ENCODE measurements around the gene VTI1A. TPM values are rescaled to one million over a fixed set of nuclear protein-coding genes. Genes with fewer than 3 reads are reported as not detected.
"Not testable (repeated sequence)": the region's sequence is repeated elsewhere in the genome, so short reads cannot be mapped to it uniquely, and the experiment has no call there.

VTI1A gene
- total and polyA plus RNA-seq, 2 experiments from 2014 or later: 20.4 to 39.8 TPM

GRCh38 chr10:112724404-112724991, 277.5 kb downstream of the VTI1A start:
- no peaks in the 10 kb centered on the region for H3K27me3 ChIP-seq
- H3K4me3 ChIP-seq: no peak overlapping the region
- H3K36me3 ChIP-seq (replicated peaks; ENCODE audit: insufficient read depth, low read depth): no peaks in the 10 kb centered on the region
- H2AFZ ChIP-seq: no peak overlapping the region
- H4K20me1 ChIP-seq (ENCODE audit: insufficient read depth, poor library complexity, severe bottlenecking): no peaks in the 10 kb centered on the region
- 38% methylated on average over 2 of the region's 2 CpGs for WGBS (ENCODE audit: low lambda C conversion rate, missing lambda C conversion rate)
- no peak overlapping the region for H3K4me2 ChIP-seq
- no peak for DNase-seq (ENCODE audit: low spot score)
- peak overlapping the region; percentile 11 for H3K27ac ChIP-seq
- no peaks in the 10 kb centered on the region for H3K79me2 ChIP-seq
- no peaks in the 10 kb centered on the region for H3K9me3 ChIP-seq (ENCODE audit: low read depth)
- no peaks in the 10 kb centered on the region for H3K9me2 ChIP-seq (replicated peaks; ENCODE audit: insufficient read depth)
- no peak for TF ChIP-seq EZH2 (IDR thresholded peaks at IDR 0.05; ENCODE audit: borderline replicate concordance)
- no peak for TF ChIP-seq CTCF (IDR thresholded peaks at IDR 0.05; ENCODE audit: poor library complexity)
- TF ChIP-seq EZH2phosphoT487 (IDR thresholded peaks at IDR 0.05; ENCODE audit: low read depth, severe bottlenecking, unreplicated experiment): no peak
- H3K4me1 ChIP-seq (ENCODE audit: insufficient read depth): peaks cover 39% of the 10 kb centered on the region

- H3K4me1 ChIP-seq (ENCODE audit: insufficient read depth): peaks cover 56% of the 10 kb centered on the region
- DNase-seq (ENCODE audit: low spot score): no peak
- H2AFZ ChIP-seq: no peak overlapping the region
- 51% methylated on average over 3 of the region's 3 CpGs for WGBS (ENCODE audit: low lambda C conversion rate, missing lambda C conversion rate)
- H3K9me2 ChIP-seq (replicated peaks; ENCODE audit: insufficient read depth): no peaks in the 10 kb centered on the region
- TF ChIP-seq CTCF (IDR thresholded peaks at IDR 0.05; ENCODE audit: poor library complexity): no peak
- no peak for TF ChIP-seq EZH2phosphoT487 (IDR thresholded peaks at IDR 0.05; ENCODE audit: low read depth, severe bottlenecking, unreplicated experiment)
- TF ChIP-seq EZH2 (IDR thresholded peaks at IDR 0.05; ENCODE audit: borderline replicate concordance): no peak
- H3K36me3 ChIP-seq (replicated peaks; ENCODE audit: insufficient read depth, low read depth): no peaks in the 10 kb centered on the region
- peak overlapping the region; percentile 59 for H3K4me2 ChIP-seq
- peak overlapping the region; percentile 88 for H3K27ac ChIP-seq
- H3K27me3 ChIP-seq: no peaks in the 10 kb centered on the region
- no peak overlapping the region for H3K4me3 ChIP-seq
- H3K9me3 ChIP-seq (ENCODE audit: low read depth): no peaks in the 10 kb centered on the region
- no peaks in the 10 kb centered on the region for H3K79me2 ChIP-seq
- H4K20me1 ChIP-seq (ENCODE audit: insufficient read depth, poor library complexity, severe bottlenecking): no peaks in the 10 kb centered on the region
Observed at GRCh38 chr10:112728118-112728883, 281.3 kb downstream of the VTI1A start.

- H3K27ac ChIP-seq: peak overlapping the region; percentile 88
- no peaks in the 10 kb centered on the region for H3K9me3 ChIP-seq (ENCODE audit: low read depth)
- H4K20me1 ChIP-seq (ENCODE audit: insufficient read depth, poor library complexity, severe bottlenecking): no peaks in the 10 kb centered on the region
- H2AFZ ChIP-seq: no peak overlapping the region
- no peaks in the 10 kb centered on the region for H3K36me3 ChIP-seq (replicated peaks; ENCODE audit: insufficient read depth, low read depth)
- H3K27me3 ChIP-seq: no peaks in the 10 kb centered on the region
- TF ChIP-seq EZH2phosphoT487 (IDR thresholded peaks at IDR 0.05; ENCODE audit: low read depth, severe bottlenecking, unreplicated experiment) (no peak), CTCF (IDR thresholded peaks at IDR 0.05; ENCODE audit: poor library complexity) (no peak), EZH2 (IDR thresholded peaks at IDR 0.05; ENCODE audit: borderline replicate concordance) (no peak)
- no peak for DNase-seq (ENCODE audit: low spot score)
- H3K9me2 ChIP-seq (replicated peaks; ENCODE audit: insufficient read depth): no peaks in the 10 kb centered on the region
- H3K4me3 ChIP-seq: no peak overlapping the region
- no peaks in the 10 kb centered on the region for H3K79me2 ChIP-seq
- peaks cover 50% of the 10 kb centered on the region for H3K4me1 ChIP-seq (ENCODE audit: insufficient read depth)
- H3K4me2 ChIP-seq: peak overlapping the region; percentile 59
Observed at GRCh38 chr10:112728997-112729396, 282.0 kb downstream of the VTI1A start.

GRCh38 chr10:112731450-112731849, 284.4 kb downstream of the VTI1A start:
- not testable (repeated sequence) for H3K4me2 ChIP-seq; H3K27me3 ChIP-seq; H3K36me3 ChIP-seq (replicated peaks; ENCODE audit: insufficient read depth, low read depth); H3K4me3 ChIP-seq; DNase-seq (ENCODE audit: low spot score); H2AFZ ChIP-seq; H3K27ac ChIP-seq; H3K9me3 ChIP-seq (ENCODE audit: low read depth); H3K79me2 ChIP-seq; H4K20me1 ChIP-seq (ENCODE audit: insufficient read depth, poor library complexity, severe bottlenecking); H3K9me2 ChIP-seq (replicated peaks; ENCODE audit: insufficient read depth)
- 100% methylated on average over 3 of the region's 3 CpGs for WGBS (ENCODE audit: low lambda C conversion rate, missing lambda C conversion rate)
- peaks cover 41% of the 10 kb centered on the region for H3K4me1 ChIP-seq (ENCODE audit: insufficient read depth)
